ENCODE measurements around the gene CHCT1.

Gene CHCT1

GRCh38 chr17:60436676-60437075, 14.4 kb downstream of the CHCT1 start:
- TF ChIP-seq FOXM1 (IDR thresholded peaks at IDR 0.05; ENCODE audit: borderline replicate concordance, low read depth): no peak
- no peak for TF ChIP-seq RAD21 (IDR thresholded peaks at IDR 0.05; ENCODE audit: low read depth)
- no peak for TF ChIP-seq CEBPB (IDR thresholded peaks at IDR 0.05)
- no peak for TF ChIP-seq YY1 (IDR thresholded peaks at IDR 0.05; ENCODE audit: low read depth)
- TF ChIP-seq TAF1 (IDR thresholded peaks at IDR 0.05; ENCODE audit: low read depth): no peak
- no peak for TF ChIP-seq TEAD4 (IDR thresholded peaks at IDR 0.05)
- no peak for TF ChIP-seq USF1 (IDR thresholded peaks at IDR 0.05)
- no peak for TF ChIP-seq EGR1 (IDR thresholded peaks at IDR 0.05)
- no peak for TF ChIP-seq TCF12 (IDR thresholded peaks at IDR 0.05; ENCODE audit: low read depth)
- TF ChIP-seq EP300 (IDR thresholded peaks at IDR 0.05; ENCODE audit: borderline replicate concordance): no peak
- no peak for TF ChIP-seq MAX (IDR thresholded peaks at IDR 0.05)

GRCh38 chr17:60439501-60439900, 17.2 kb downstream of the CHCT1 start:
- TF ChIP-seq YY1 (IDR thresholded peaks at IDR 0.05; ENCODE audit: low read depth) (no peak), TCF12 (IDR thresholded peaks at IDR 0.05; ENCODE audit: low read depth) (no peak), RAD21 (IDR thresholded peaks at IDR 0.05; ENCODE audit: low read depth) (no peak), USF1 (IDR thresholded peaks at IDR 0.05) (no peak), NFIC (IDR thresholded peaks at IDR 0.05) (no peak), EP300 (IDR thresholded peaks at IDR 0.05; ENCODE audit: borderline replicate concordance) (no peak), ZBTB7A (IDR thresholded peaks at IDR 0.05; ENCODE audit: low read depth) (no peak), EGR1 (IDR thresholded peaks at IDR 0.05) (no peak), TAF1 (IDR thresholded peaks at IDR 0.05; ENCODE audit: low read depth) (no peak), CREB1 (IDR thresholded peaks at IDR 0.05; ENCODE audit: low read depth) (no peak), MAX (IDR thresholded peaks at IDR 0.05) (no peak), TEAD4 (IDR thresholded peaks at IDR 0.05) (no peak)

- TF ChIP-seq EP300 (IDR thresholded peaks at IDR 0.05; ENCODE audit: borderline replicate concordance) (no peak), ZBTB7A (IDR thresholded peaks at IDR 0.05; ENCODE audit: low read depth) (no peak), CEBPB (IDR thresholded peaks at IDR 0.05) (no peak), NFIC (IDR thresholded peaks at IDR 0.05) (no peak), EGR1 (IDR thresholded peaks at IDR 0.05) (no peak), FOXM1 (IDR thresholded peaks at IDR 0.05; ENCODE audit: borderline replicate concordance, low read depth) (no peak), TAF1 (IDR thresholded peaks at IDR 0.05; ENCODE audit: low read depth) (no peak), REST (IDR thresholded peaks at IDR 0.05; ENCODE audit: low read depth) (no peak), RAD21 (IDR thresholded peaks at IDR 0.05; ENCODE audit: low read depth) (no peak), MAX (IDR thresholded peaks at IDR 0.05) (no peak), CREB1 (IDR thresholded peaks at IDR 0.05; ENCODE audit: low read depth) (no peak), YY1 (IDR thresholded peaks at IDR 0.05; ENCODE audit: low read depth) (no peak), TEAD4 (IDR thresholded peaks at IDR 0.05) (no peak), USF1 (IDR thresholded peaks at IDR 0.05) (no peak), TCF12 (IDR thresholded peaks at IDR 0.05; ENCODE audit: low read depth) (no peak)
Observed at GRCh38 chr17:60442271-60443173, 20.2 kb downstream of the CHCT1 start.

- TF ChIP-seq FOXM1 (IDR thresholded peaks at IDR 0.05; ENCODE audit: borderline replicate concordance, low read depth): no peak
- TF ChIP-seq CREB1 (IDR thresholded peaks at IDR 0.05; ENCODE audit: low read depth): no peak
- no peak for TF ChIP-seq MAX (IDR thresholded peaks at IDR 0.05)
Observed at GRCh38 chr17:60443713-60444112, 21.4 kb downstream of the CHCT1 start.

GRCh38 chr17:60445144-60445543, 22.9 kb downstream of the CHCT1 start:
- TF ChIP-seq NFIC (IDR thresholded peaks at IDR 0.05) (no peak), USF1 (IDR thresholded peaks at IDR 0.05) (no peak), TAF1 (IDR thresholded peaks at IDR 0.05; ENCODE audit: low read depth) (no peak)

GRCh38 chr17:60447375-60447774, 25.1 kb downstream of the CHCT1 start:
- TF ChIP-seq USF1 (IDR thresholded peaks at IDR 0.05) (no peak), MAX (IDR thresholded peaks at IDR 0.05) (no peak), CREB1 (IDR thresholded peaks at IDR 0.05; ENCODE audit: low read depth) (no peak), RAD21 (IDR thresholded peaks at IDR 0.05; ENCODE audit: low read depth) (no peak), FOXM1 (IDR thresholded peaks at IDR 0.05; ENCODE audit: borderline replicate concordance, low read depth) (no peak), CEBPB (IDR thresholded peaks at IDR 0.05) (no peak), EGR1 (IDR thresholded peaks at IDR 0.05) (no peak)
